Right atrium auricular region (tissue), 2 donors: ENCODE results near the gene HHIPL1. TPM values are rescaled to one million over a fixed set of nuclear protein-coding genes. Genes with fewer than 3 reads are reported as not detected.

Experiments used
- DNase-seq: peaks from one replicate; pipeline ENCODE4 v3.0.0-alpha.2; 2019; ENCODE audit warnings: low spot score
- H3K27ac ChIP-seq, 2 donors: fragments of 200-600 bp; sonication (generic); 1 replicate in 1 of 2; 2 replicates in 1 of 2; pipeline ENCODE4 v1.5.1; 2016 to 2019
- H3K27me3 ChIP-seq, 2 donors: fragments of 200-600 bp; sonication (generic); one replicate each; pipeline versions ENCODE4 v1.5.1 to v1.6.0; 2017 to 2019
- H3K36me3 ChIP-seq: fragments of 200-600 bp; sonication (generic); one replicate; pipeline ENCODE4 v1.5.1; 2016
- H3K4me1 ChIP-seq, 2 donors: fragments of 200-600 bp; sonication (generic); one replicate each; pipeline versions ENCODE4 v1.5.1 to v1.6.0; 2017 to 2019
- H3K4me3 ChIP-seq, 2 donors: fragments of 200-600 bp; sonication (generic); 1 replicate in 1 of 2; 2 replicates in 1 of 2; pipeline ENCODE4 v1.5.1; 2017 to 2019; ENCODE audit warnings: mild to moderate bottlenecking in 1 of 2, moderate library complexity in 1 of 2
- H3K9me3 ChIP-seq, 2 donors: fragments of 200-600 bp; sonication (generic); one replicate each; pipeline ENCODE4 v1.5.1; 2019
- CTCF ChIP-seq, 2 donors: fragments of 200-600 bp; sonication (generic); IDR thresholded peaks; one replicate each; pipeline ENCODE4 v1.5.1; 2019; ENCODE audit warnings: antibody characterized with exemption in 2 of 2
- total RNA-seq, 2 donors: library from RNA; depleted of rRNA; stranded (reverse); fragments of >200 nt; gene quantifications; one replicate each; pipeline ENCODE4 v1.1.0, GENCODE V29; 2016

HHIPL1 gene
- total RNA-seq, 2 donors from 2014 or later, result 1.8 to 2.4 TPM

GRCh38 chr14:99724939-99725773, 80.2 kb downstream of the HHIPL1 start:
- H3K27me3 ChIP-seq, result no peaks in the 10 kb centered on the region
- no peak for TF ChIP-seq CTCF (IDR thresholded peaks at IDR 0.05)
- peak; percentile 28 for DNase-seq
- no peaks in the 10 kb centered on the region for H3K36me3 ChIP-seq
- H3K9me3 ChIP-seq, result no peaks in the 10 kb centered on the region
- no peak overlapping the region for H3K4me3 ChIP-seq
- H3K4me1 ChIP-seq, result peaks cover 0 to 6% of the 10 kb centered on the region in 2 donors
- H3K27ac ChIP-seq, result no peak overlapping the region

- DNase-seq, result peak; percentile 56
- H3K4me1 ChIP-seq, result peaks cover 0 to 14% of the 10 kb centered on the region in 2 donors
- H3K27ac ChIP-seq, result no peak overlapping the region
- no peak for TF ChIP-seq CTCF (IDR thresholded peaks at IDR 0.05)
- no peaks in the 10 kb centered on the region for H3K9me3 ChIP-seq
- no peaks in the 10 kb centered on the region for H3K27me3 ChIP-seq
- no peaks in the 10 kb centered on the region for H3K36me3 ChIP-seq
- no peak overlapping the region for H3K4me3 ChIP-seq
These were observed 81.0 kb downstream of the HHIPL1 start for GRCh38 chr14:99725774-99726537.

- TF ChIP-seq CTCF (IDR thresholded peaks at IDR 0.05), result no peak
- H3K36me3 ChIP-seq, result no peaks in the 10 kb centered on the region
- DNase-seq, result peak; percentile 26
- no peak overlapping the region for H3K27ac ChIP-seq
- H3K4me1 ChIP-seq, result peaks cover 0 to 20% of the 10 kb centered on the region in 2 donors
- no peaks in the 10 kb centered on the region for H3K27me3 ChIP-seq
- no peak overlapping the region for H3K4me3 ChIP-seq
- H3K9me3 ChIP-seq, result no peaks in the 10 kb centered on the region
These were observed 81.7 kb downstream of the HHIPL1 start for GRCh38 chr14:99726538-99727095.

- no peak overlapping the region for H3K4me3 ChIP-seq
- peaks cover 0 to 27% of the 10 kb centered on the region in 2 donors for H3K4me1 ChIP-seq
- no peaks in the 10 kb centered on the region for H3K27me3 ChIP-seq
- H3K27ac ChIP-seq, result no peak overlapping the region
- H3K9me3 ChIP-seq, result no peaks in the 10 kb centered on the region
- peak; percentile 40 for DNase-seq
- no peak for TF ChIP-seq CTCF (IDR thresholded peaks at IDR 0.05)
- no peaks in the 10 kb centered on the region for H3K36me3 ChIP-seq
These were observed 82.4 kb downstream of the HHIPL1 start for GRCh38 chr14:99727096-99727870.

- no peak overlapping the region for H3K4me3 ChIP-seq
- H3K4me1 ChIP-seq, result peaks cover 0 to 38% of the 10 kb centered on the region in 2 donors
- TF ChIP-seq CTCF (IDR thresholded peaks at IDR 0.05), result no peak
- H3K36me3 ChIP-seq, result no peaks in the 10 kb centered on the region
- DNase-seq, result peak; percentile 50
- no peaks in the 10 kb centered on the region for H3K27me3 ChIP-seq
- H3K9me3 ChIP-seq, result no peaks in the 10 kb centered on the region
- no peak overlapping the region for H3K27ac ChIP-seq
These were observed 83.4 kb downstream of the HHIPL1 start for GRCh38 chr14:99728231-99728920.
